GOT3 (cell line): Measurements from ENCODE around the gene ARHGAP21.
"Not testable (repeated sequence)": the region's sequence is repeated elsewhere in the genome, so short reads cannot be mapped to it uniquely, and the experiment has no call there.

Experiments used
- DNase-seq: peaks from one replicate; lab custom pipeline; 2025; ENCODE audit warnings: mixed read lengths; lab: John Stamatoyannopoulos, UW

Gene ARHGAP21

DNA sequence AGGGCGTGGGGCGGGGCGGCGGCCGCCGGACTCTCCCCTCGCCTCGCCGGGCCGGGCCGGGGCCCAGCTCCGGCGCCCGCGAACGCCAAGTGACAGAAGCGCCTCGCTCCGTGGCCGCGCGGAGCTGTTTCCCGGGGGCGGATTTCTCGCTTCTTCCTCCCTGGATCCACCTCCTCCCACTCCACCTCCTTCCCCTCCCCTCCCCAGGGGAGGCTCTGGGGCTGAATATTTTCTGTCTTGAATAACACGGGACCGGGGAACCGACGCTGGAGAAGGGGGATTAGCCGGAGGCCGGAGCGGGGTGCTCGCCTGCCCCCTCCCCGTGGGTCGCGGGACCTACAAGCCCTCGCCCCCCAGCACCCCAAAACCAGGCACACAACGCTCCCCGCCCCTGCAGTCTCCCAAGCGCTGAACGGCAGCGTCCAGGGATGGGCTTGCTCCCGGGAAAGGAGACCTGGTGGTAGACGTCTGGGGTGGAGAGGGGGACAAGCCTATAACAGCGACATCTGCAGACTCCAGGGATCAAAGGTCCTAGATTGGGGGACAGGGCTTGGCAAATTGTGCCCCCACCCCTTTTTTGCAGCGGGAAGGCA lies at the start of gene ARHGAP21:
ARHGAP21 (minus strand) TSS at position 100 of the 593 bp plus-strand sequence. CDS start 1,988 bp downstream, outside the sequence.
- no peak for DNase-seq

DNA sequence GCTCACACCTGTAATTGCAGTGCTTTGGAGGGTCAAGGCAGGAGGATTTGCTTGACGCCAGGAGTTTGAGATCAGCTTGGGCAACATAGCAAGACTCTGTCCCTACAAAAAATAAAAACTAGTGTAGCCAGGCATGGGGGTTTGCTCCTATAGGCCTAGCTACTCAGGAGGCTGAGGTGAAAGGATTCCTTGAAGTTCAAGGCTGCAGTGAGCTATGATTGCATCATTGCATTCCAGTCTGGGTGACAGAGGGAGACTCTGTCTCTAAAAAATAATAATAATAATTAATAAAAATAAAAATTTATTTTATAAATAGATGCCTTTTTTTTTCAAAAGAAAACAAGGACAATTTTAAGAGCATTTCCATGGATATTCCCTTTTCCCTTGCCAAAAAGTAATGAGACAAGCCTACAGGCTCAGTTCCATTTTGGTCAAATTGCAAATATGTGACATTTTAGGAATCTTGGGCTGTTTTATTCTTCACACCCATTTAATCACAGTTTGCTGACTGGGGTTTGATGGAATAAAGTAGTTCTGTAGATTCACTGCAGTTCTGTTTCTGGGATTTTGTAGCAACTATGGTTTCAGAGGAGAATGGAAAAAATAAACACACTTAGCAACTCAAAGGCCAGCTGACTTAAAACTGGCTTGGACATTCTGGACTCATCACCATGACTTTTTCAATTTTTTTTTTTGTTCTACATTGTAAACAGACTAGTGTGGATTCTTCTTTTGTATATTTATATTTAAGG lies 48.4 kb upstream of the ARHGAP21 start:
- DNase-seq = no peak

DNA sequence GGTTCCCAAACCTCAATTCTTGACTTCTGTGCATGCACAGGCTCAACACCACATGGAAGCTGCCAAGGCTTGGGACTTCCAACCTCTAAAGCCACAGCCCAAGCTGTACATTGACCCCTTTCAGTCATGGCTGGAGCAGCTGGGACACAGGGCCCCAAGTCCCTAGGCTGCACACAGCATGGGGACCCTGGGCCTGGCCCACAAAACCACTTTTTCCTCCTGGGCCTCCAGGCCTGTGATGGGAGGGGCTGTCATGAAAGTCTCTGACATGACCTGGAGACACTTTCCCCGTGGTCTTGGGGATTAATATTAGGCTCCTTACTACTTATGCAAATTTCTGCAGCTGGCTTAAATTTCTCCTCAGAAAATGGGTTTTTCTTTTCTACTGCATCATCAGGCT lies 41.3 kb upstream of the ARHGAP21 start:
- DNase-seq = not testable (repeated sequence)

DNA sequence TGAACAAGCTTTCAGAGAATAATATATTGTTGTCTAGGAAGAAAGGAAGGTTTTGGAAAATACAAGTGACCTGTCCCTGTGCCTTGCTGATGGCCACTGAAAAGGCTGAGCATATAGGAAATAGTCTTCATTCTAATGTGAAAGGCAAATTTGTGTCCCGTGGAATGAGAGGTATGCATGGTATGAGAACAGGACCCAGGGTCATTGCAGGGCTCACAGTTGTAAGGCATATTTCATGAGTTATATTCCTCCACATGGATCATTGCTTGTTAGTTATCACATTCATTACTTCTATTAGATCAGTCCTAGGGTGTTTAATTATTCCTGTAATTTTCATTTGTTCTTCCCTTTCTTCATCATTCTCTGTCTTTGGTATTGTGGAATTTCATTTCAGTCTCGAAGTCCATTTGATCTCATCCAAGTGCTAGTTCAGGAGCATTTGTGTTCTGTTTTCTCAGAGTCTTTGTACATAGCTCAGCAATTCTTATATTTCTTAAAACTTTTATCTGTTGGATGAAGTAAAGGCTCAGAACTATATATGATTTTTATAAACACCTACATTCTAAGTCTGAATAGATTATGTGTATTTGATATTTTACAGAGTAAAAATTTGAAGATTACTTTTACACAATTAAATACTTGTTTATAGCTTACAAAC lies 39.4 kb upstream of the ARHGAP21 start:
- DNase-seq = no peak

DNA sequence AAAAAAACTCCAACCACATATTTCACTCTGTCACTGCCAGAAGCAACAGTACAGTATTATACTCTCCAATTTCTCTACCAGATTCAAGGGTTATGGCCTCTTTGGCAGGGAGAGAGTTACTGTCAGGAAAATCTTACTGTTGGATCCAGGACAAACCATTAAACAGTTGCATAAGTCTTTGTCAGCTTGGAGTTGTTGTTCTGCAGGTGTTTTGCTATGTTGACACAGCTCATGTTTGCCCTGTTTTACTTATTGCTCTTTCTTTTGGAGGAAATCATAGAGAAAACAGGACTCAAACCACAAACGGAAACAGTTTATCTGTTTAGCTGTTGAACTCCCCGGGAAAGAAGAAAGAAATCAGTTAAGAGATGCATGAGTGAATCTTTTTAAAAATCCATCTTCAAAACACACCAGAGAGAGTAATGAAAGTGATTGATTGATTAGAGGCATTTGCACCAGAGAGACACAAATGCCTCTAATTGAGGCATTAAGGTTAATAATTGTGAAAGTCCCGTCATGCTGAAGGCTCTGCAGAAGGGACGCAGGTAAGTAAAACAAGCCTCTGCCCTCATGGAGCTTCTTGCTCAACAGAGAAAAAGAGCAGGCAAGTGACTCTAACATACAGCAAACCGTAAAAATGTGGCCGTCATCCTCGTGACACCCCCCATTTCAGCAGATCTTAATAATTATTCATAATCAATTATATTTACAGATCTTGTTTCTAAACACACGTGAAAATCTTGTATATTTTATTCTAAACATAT lies 38.7 kb upstream of the ARHGAP21 start:
- no peak for DNase-seq

DNA sequence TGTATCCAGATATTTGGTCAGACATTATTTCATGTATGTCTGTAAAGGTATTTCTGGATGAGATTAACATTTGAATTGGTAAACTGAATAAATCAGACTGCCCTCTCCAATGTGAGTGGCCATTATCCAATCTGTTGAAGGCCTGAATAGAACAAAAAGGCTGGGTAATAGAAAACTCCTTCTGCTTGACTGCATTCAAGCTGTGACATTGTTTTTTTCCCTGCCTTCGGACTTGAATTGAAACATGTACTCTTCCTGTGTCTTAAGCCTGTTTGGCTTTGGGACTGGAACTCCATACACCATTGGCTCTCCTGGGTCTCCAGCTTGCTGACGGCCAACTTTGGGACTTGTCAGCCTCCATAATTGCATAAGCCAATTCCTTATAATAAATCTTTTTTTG lies 36.0 kb upstream of the ARHGAP21 start:
- no peak for DNase-seq

DNA sequence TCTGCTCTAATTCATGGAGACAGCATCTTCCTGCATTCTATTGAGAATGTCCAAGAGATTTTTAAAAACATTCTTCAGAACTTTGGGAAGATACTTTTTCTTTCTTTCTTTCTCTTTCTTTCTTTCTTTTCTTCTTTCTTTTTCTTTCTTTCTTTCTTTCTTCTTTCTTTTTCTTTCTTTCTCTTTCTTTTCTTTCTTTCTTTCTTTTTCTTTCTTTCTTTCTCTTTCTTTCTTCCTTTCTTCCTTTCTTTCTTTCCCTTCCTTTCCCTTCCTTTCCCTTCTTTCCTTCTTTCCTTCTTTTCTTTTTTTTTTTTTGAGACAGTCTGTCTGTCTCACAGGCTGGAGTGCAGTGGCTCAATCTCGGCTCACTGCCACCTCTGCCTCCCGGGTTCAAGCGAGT lies 34.6 kb upstream of the ARHGAP21 start:
- not testable (repeated sequence) for DNase-seq

DNA sequence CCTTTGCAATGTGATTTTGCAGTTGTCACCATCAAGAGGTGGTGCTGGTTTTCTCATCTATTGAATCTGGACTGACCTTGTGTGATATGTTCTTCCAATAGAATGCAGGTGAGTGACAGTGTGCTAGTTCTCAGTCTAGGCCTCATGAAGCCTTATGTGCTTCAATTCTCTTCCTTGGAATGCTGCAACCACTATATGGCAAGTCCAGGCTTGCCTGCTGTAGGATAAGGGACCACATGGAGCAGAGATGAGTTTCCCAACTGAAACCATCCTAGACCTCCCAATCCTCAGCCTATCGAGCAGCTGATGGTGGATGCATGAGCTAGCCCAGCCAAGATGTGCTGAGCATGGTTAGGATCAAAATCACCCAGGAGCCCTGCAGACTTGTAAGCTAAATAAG lies 32.6 kb upstream of the ARHGAP21 start:
- no peak for DNase-seq

DNA sequence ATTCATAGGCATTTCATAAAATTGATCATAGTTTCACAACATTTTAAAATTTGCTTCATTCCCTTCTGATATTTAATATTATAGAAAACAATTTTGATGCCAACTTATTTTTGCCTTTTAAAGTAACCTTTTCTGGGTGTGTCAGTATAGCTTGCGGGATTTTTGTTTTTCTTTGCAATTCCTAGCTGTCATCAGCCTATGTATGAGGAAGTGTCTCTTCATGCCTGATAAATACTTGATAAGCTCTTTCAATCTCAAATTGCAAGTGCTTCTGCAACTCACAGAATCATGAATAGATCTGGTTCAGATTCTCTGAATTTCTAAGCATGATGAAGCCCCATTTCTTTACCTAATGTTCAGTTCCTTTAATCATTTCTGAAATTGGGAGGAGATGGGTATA lies 28.0 kb upstream of the ARHGAP21 start:
- DNase-seq = no peak

DNA sequence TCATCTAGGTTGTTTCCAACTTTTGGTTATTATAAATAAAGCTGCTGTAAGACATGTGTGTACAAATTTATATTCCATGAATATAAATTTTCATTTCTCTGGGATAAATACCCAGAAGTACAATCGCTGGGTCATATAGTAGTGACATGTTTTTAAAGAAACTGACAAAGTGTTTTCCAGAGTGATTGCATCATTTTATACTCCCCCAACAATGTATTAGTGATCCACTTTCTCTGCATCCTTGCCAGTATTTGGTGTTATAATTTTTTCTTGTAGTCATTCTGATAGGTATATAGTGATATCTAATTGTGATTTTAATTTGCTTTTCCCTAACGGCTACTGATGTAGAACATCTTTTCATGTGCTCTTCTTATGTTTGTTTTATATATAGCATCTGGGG lies 27.0 kb upstream of the ARHGAP21 start:
- no peak for DNase-seq

DNA sequence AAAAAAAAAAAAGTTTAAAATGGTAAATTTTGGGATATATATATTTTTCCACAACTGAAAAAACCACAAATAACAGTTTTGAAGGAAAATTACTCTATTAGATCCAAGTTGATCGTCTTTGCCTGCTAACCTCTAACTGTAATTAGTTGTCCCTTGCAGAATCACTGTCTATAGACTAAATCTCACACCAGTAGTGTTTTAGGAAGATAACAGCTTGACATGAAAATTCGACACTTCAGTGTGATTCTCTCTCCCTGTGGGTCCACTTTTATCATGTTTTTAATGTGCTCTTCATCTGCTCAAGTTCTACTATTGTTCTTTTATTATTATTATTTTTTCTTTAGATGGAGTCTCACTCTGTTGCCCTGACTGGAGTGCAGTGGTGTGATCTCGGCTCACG lies 24.5 kb upstream of the ARHGAP21 start:
- DNase-seq = no peak

DNA sequence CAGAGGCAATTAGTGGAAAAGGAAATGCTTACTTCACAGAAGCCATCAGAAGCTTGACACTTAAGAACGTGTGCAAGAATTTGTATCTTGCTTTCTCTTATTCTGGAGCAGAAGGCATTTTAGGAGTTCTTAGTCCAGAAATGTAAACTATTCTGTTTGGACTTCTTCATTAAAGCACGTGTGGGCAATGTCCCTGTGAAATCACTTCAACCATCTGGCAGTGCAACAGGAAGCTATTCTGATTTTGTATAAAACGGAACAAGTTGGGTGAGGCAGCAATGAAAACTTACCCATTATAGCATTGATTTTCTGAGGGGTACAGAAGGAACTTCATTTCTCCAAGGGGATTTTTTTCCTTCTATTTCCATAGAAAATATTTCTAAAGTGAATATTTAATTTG lies 21.3 kb upstream of the ARHGAP21 start:
- no peak for DNase-seq

DNA sequence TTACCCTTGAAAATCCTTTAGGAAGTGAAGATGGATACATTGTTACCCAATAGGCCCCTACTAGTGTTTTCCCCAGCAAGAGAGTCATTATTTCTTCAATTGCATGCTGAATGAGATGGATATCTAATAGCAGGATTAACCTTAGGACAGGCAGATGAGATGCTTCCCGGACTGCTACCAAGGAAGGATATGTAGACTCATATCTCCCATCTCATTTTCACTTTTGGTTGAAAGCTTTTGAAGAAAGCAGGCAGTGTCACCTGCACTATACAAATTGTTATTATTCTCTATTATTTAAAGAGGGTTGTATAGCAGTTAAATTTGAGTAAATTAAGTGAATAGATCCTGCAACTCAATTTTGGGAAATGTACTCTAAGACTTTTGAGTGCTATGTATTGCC lies 17.0 kb upstream of the ARHGAP21 start:
- DNase-seq = no peak

DNA sequence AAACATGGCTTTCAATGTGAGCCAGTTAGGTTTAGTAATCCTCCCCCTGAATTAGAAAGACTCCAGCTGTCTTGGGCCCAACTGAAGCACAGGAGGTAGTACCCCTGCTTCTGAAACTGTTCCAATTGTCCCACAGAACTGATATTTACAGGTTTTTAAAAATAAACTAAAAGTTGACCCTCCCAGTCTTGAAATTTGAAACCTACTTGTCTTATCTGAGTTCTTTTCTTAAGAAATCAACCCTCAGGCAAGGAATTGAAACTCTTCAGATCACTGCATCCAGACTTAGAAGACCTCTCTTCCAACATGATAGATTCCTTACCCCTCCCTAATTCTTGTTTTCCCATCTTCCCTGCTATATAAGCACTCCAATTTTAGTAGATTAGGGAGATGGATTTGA lies 13.3 kb upstream of the ARHGAP21 start:
- no peak for DNase-seq

DNA sequence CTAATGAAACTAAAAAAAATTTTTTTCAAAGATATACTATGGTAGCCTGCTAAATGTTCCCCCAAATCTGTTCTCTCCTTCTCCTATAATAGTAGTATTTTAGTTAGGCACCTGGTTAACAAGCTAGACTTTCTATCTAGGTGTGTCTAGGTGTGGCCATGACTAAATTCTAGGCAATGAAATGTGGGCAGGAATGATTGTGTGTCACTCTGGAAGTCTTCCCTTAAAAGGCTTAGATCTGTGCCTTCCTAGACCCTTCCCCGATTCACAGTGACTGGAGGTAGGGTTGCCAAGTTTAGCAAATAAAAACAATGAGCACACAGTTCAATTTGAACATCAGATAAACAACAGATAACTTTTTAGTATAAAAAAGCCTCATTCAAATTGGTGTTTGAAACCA lies 8.3 kb upstream of the ARHGAP21 start:
- DNase-seq = no peak

DNA sequence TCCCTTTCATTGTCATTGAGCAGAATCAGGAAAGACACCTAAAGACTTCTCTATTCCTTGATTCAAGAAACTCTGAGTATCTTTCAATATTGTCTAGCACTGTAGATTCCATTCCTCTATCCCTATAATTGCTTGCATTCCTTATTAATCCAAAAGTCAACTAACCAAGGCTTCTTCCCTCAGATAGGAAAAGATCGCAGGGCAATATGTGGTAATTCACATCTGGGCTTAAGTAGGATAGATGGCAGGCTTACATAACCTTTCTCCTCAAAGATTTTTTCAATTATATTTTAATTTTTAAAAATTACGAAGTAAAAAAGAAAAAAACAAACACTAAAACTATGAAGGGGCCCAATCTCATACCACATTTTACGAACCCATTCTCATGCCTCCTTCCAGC lies 7.1 kb upstream of the ARHGAP21 start:
- no peak for DNase-seq

DNA sequence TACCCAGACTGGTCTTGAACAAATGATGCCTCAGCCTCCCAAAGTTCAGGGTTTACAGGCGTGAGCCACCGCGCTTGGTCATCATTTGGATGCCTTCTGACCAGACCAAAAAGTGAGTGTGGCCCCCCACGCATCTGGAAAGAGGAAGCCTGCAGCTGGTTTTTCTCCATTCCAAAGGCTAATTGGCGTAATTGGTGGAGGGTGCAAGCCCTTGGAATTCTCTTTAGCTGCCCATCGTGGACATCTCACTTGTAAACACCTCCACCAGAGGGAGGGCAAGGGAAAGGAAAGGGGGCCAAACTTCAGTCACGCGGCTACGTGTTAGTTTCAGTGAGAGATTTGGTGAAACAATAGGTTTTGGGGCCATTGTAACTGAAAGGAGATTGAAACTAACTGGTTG lies 4.1 kb upstream of the ARHGAP21 start:
- DNase-seq = no peak

DNA sequence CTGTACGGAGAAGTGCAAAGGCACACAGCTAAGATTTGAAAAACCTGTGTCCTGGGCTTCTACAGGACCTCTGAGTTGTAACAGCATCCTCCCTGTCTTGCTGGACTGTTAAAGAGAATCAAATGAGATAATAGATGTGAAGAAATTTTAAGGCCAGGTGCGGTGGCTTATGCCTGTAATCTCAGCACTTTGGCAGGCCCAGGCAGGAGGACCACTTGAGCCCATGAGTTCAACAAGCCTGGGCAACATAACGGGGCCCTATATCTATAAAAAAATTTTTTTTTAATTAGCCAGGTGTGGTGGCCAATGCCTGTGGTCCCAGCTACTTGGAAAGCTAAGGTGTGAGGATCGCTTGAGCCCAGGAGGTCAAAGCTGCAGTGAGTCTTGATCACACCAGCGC lies 2.9 kb upstream of the ARHGAP21 start:
- DNase-seq = no peak

DNA sequence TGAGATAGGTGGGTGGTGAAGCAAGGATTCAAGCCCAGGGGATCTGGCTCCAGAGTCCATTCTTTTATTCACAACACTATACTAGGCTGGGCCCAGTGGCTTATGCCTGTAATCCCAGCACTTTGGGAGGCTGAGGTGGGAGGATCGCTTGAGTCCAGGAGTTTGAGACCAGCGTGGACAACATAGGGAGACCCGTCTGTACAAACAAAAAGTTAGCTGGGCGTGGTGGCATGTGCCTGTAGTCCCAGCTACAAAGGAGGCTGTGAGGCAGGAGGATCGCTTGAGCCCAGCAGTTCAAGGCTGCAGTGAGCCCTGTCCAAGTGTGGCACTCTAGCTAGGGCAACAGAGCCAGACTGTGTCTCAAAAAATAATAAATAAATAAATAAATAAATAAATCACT lies 2.3 kb upstream of the ARHGAP21 start:
- not testable (repeated sequence) for DNase-seq

DNA sequence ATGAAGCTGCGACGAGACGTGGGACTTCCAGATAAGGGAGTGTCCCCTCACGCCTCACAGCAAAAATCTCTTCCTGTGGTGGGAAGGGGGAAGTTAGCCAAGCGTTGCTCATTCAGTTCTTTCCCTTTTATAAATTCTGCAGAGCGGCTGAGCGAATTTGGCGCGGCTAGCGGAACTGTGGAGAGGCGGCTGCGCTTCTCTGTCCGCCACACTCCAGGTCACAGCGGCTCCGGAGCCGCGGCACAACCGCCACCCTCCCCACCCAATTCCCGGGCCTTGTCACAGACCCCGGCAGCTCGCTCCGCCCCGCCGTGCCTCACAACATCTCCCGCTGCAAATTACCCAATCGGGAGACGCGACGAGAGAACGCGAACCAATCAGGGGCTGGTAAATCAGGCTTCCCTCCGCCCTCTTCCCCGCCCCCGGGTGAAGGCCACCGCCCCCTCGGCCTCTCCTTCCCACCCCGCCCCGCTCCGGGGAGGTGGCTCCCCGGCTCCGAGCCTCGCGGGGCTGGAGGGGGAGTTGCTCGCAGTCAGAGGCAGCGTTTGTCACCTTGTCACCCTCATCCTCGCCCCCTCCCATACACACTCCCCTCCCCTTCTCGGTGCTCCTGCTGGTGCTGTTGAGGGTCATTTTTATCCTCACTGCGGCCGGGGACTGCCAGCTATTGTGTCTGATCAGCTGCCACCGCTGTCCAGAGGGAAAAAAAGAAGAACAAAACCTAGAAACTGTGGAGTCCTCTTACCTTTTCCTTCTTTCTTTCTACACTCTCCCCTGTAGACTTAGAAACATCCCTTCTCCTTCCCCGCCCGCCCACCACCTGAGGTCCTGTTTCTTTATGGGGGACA lies 918 bp upstream of the ARHGAP21 start:
- peak; percentile 68 for DNase-seq

DNA sequence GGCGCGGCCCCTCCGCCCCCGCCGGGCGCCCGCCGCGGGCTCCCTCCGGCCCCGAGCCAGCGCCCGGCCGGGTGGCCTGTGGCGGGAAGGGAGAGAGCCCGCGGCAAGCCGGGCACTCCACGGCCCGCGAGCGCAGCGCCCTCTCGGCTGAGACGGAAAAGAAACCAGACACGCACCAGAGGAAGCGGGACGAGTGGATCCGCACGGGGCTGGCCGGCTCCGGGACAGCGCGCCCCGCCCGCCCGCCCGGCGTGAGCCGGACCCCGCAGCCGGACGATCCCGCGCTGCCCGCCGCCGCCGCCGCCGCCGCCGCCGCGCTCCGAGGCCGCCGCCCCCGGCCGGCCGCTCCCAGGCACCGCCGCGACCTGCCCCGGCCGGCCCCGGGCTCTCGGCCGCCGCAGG lies 300 bp downstream of the ARHGAP21 start:
- DNase-seq = no peak
